A549 treated with GW870086 at 1 μM for 4 hours (cell line): Measurements from ENCODE around the gene ZNF197. TPM values are rescaled to one million over a fixed set of nuclear protein-coding genes. Genes with fewer than 3 reads are reported as not detected.

Experiments
- total RNA-seq: library from RNA; stranded (reverse); fragments of 200-300 nt; extraction: Qiagen RNA extraction; gene quantifications from 5 replicates; pipeline ENCODE4 v1.2.3, GENCODE V29; 2022; ENCODE audit warnings: low read depth

ZNF197 gene
- total RNA-seq: 1.1 to 2.3 TPM (median 1.8 TPM) in 5 replicates

DNA sequence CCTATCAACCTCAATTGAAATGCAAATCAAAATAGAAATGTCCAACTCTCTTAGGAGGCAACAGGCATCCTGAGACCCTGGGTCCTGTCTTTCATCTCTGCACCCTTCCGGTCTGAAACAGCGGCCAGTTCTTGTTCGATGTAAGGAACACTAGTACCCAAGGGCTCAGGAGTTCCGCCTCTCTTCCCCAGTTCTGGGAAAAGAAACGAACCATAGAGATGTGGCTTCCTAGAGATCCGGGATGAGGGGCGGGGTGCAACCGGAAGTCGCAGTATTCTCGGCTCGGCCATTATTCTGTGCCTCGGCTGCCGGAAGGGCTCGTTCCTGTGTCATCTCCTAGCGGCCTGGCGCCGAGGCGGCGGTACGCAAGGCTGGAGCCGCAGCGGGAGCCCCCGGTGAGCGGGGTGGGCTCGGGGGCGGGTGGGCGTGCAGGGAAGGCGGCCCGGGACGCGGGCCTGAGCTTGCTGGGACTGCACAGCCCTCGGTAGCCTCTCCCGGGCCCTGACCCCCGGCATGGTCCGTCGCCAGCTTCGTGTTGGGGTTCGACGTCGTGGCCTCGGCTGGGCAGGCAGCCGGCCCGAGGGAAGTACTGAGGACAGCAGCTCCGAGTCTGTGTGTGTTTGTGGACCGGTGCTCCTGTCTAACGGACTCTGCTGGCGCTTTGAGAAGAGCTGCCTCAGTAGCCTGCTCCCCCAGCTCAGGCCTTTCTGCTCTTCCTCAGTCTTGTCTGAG is at the start of gene ZNF197:
ZNF197 (plus strand) TSS at position 288 of the 732 bp plus-strand sequence. CDS start 4,119 bp downstream, outside the sequence.

DNA sequence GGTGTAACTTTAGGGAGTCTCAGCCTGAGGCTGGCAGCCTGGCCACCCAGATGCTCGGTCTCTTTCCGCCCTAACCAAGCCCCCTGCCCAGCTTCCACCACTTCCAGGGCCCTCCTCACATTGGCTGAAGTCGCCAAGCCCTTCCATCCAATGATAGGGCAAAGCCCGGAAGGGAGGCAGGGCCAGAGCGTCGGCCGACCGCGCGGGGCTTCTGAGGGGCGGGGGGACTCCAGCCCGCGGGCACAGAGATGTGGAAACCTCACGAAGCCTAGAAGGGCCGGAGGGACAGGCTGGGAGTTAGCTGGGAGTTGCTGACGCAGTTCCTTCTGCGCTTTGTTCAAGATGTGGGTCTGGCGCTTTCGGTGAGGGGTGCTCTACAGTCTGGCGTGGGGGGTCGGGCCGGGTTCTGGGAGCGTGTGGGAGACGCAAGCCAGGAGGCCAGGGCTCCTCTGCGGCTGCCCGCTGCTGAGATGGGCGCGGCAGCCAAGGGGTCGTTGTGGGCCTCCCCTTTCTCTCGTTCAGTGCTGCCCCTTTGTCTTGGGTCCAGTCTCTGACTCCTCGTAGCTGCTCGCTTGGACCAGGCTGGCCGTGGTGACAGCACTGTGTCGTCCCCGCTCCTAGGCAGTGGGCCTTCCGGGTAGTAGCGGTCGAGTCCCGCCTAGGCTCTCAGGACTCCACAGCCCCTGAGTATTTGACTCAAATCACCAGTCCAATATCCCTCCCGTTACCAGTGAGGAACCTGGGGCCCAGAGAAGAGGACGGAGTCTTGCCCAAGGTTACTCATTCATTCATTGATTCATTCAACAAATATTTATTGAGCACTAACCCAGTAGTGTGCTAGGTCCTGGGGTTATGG is 40.0 kb upstream of the ZNF197 start, which contains the start of gene ZNF660:
ZNF660 (plus strand) TSS at position 319 of the 856 bp plus-strand sequence. CDS start 9,230 bp downstream, outside the sequence.

DNA sequence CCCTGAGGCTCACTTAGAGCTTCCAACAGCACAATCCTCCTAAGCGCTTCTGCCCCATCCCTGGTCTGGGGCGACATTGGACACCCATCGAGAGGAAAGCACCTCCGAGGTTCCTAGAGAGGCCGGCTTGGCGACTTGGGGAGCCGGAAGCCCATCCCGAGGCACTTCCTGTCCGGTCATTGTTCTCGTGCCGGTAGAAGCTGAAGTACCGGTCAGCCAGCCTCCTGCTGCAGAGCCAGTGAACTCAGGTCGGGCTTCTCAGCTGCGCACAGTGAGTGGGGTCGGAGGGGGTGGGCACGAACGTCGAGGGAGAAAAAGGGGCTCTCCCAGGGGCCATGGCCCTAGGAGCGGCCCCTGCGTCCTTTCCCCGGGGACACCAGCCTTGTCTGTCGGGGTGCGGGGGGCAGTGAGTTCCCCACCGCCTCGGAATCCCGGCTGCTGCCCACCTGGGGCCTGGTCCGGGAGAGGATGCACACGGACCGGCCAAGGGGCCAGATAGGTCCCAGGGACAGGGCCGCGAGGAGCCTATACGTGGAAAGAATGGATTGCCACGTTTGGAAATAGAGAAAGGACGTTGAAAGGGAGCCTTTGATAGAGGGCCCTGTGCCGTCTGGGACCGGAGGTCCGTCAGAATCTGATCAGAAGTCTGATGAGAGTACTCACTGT is 23.9 kb downstream of the ZNF197 start, which contains the start of gene ZNF35:
ZNF35 (plus strand) TSS at position 169 of the 666 bp plus-strand sequence. CDS start 2,336 bp downstream, outside the sequence.

Other genes with a start within 250 kb of the ZNF197 start
- gene ZNF445, start 147.4 kb upstream of the ZNF197 start, total RNA-seq: 1.7 to 2.9 TPM (median 2.8 TPM) in 5 replicates
- not detected in 5 replicates for gene ZKSCAN7, start 69.8 kb upstream of the ZNF197 start, total RNA-seq
- not detected in 5 replicates for gene ZNF660, start 40.1 kb upstream of the ZNF197 start, total RNA-seq
- gene ZNF35, start 23.7 kb downstream of the ZNF197 start, total RNA-seq: 6.1 to 7.0 TPM (median 6.5 TPM) in 5 replicates
- 1.3 to 1.9 TPM (median 1.6 TPM) in 5 replicates for gene ZNF502, start 87.6 kb downstream of the ZNF197 start, total RNA-seq
- gene ZNF501, start 104.6 kb downstream of the ZNF197 start, total RNA-seq: not detected in 5 replicates
- 10.7 to 17.8 TPM (median 16.8 TPM) in 5 replicates for gene KIAA1143, start 136.6 kb downstream of the ZNF197 start, total RNA-seq
- 7.8 to 10.0 TPM (median 9.2 TPM) in 5 replicates for gene KIF15, start 136.8 kb downstream of the ZNF197 start, total RNA-seq
- gene TMEM42, start 236.9 kb downstream of the ZNF197 start, total RNA-seq: 7.3 to 11.4 TPM (median 10.5 TPM) in 5 replicates
- 0.10 to 0.20 TPM (median 0.17 TPM) in 5 replicates for gene TGM4, start 249.6 kb downstream of the ZNF197 start, total RNA-seq